ENCODE data around the gene YIF1B.

- TF ChIP-seq CTCF (IDR thresholded peaks at IDR 0.05) = no peak
- TF ChIP-seq POLR2AphosphoS5 (IDR thresholded peaks at IDR 0.05) = no peak
- TF ChIP-seq POLR2A (IDR thresholded peaks at IDR 0.05) = no peak
Measured at GRCh38 chr19:38333245-38333644, 17.5 kb upstream of the YIF1B start.
